Endothelial cell of umbilical vein (primary cell): Measurements from ENCODE around the gene CFAP97D1. TPM values are rescaled to one million over a fixed set of nuclear protein-coding genes. Genes with fewer than 3 reads are reported as not detected.

Experiments
- BruUV-seq: library from RNA; stranded (reverse); fragments of 400-500 nt; replicated peaks from 2 replicates; lab custom pipeline; 2021; lab: Mats Ljungman, UMichigan
- CTCF ChIA-PET: fragments of 300-600, 350-600 bp; sonication (Branson Sonifier 250); formaldehyde crosslinking; loops from one replicate; lab custom pipeline; 2021; ENCODE audit warnings: antibody characterized with exemption, inconsistent platforms; lab: Charles Lee
- POLR2A ChIA-PET: fragments of 300-600, 350-600 bp; sonication (Branson Sonifier 250); formaldehyde crosslinking; loops from one replicate; lab custom pipeline; 2021; ENCODE audit warnings: antibody characterized with exemption, inconsistent platforms; lab: Charles Lee
- DNase-seq: peaks from one replicate; pipeline ENCODE4 v3.0.0-alpha.2; 2011; ENCODE audit warnings: low read depth, low spot score
- FAIRE-seq: peaks from 2 replicates; lab custom pipeline; 2011; peaks lifted over from hg19 to GRCh38; lab: Jason Lieb, UNC
- H2AFZ ChIP-seq: 2 replicates; pipeline ENCODE4 v1.6.0; 2012; ENCODE audit warnings: low read depth, low read length, control low read depth, inconsistent platforms
- H3K27ac ChIP-seq: 2 replicates; pipeline ENCODE4 v1.5.1; 2011; ENCODE audit warnings: low read depth, mild to moderate bottlenecking, control low read depth, low read length, moderate library complexity; ENCODE audit not compliant: insufficient read depth
- H3K27me3 ChIP-seq, 2 experiments: 2 replicates each; pipeline versions ENCODE4 v1.6.0 to v1.6.1; 2011; ENCODE audit warnings: low read length in 2 of 2, mixed read lengths in 1 of 2; ENCODE audit not compliant: control insufficient read depth in 2 of 2, insufficient read depth in 2 of 2
- H3K36me3 ChIP-seq, 2 experiments: 2 replicates in 1 of 2; 3 replicates in 1 of 2; pipeline ENCODE4 v1.5.1; 2011; ENCODE audit warnings: low read length in 2 of 2, mild to moderate bottlenecking in 1 of 2, moderate library complexity in 1 of 2; ENCODE audit not compliant: control insufficient read depth in 2 of 2, insufficient read depth in 2 of 2; ENCODE audit errors: extremely low read depth in 1 of 2
- H3K4me1 ChIP-seq: 3 replicates; pipeline ENCODE4 v1.5.1; 2011; ENCODE audit warnings: mild to moderate bottlenecking, low read length; ENCODE audit not compliant: control insufficient read depth, insufficient read depth; ENCODE audit errors: extremely low read depth
- H3K4me2 ChIP-seq: 2 replicates; pipeline ENCODE4 v1.6.1; 2011; ENCODE audit warnings: low read length, control low read depth, mixed read lengths; ENCODE audit not compliant: insufficient read depth
- H3K4me3 ChIP-seq, 3 experiments: fragments of 200-600 bp in 1 of 3; sonication (generic), shearing (Covaris generic) in 1 of 3; replicated peaks in 1 of 3; 2 replicates each; pipeline ENCODE4 v1.5.1; 2011 to 2016; ENCODE audit warnings: control low read depth in 3 of 3, low read length in 3 of 3, mild to moderate bottlenecking in 2 of 3, inconsistent platforms in 1 of 3, low read depth in 1 of 3, moderate library complexity in 1 of 3; ENCODE audit not compliant: insufficient read depth in 1 of 3
- H3K79me2 ChIP-seq: 2 replicates; pipeline ENCODE4 v1.6.0; 2012; ENCODE audit warnings: low read length, inconsistent platforms; ENCODE audit not compliant: control insufficient read depth, insufficient read depth
- H3K9ac ChIP-seq: replicated peaks from 2 replicates; pipeline ENCODE3; 2011; ENCODE audit warnings: low read length, control low read depth; ENCODE audit not compliant: insufficient read depth; ENCODE audit errors: extremely low read depth
- H3K9me1 ChIP-seq: replicated peaks from 3 replicates; pipeline ENCODE4 v1.6.0; 2011; ENCODE audit warnings: mild to moderate bottlenecking, low read length; ENCODE audit not compliant: control insufficient read depth, insufficient read depth; ENCODE audit errors: extremely low read depth
- H3K9me3 ChIP-seq: replicated peaks from 2 replicates; pipeline ENCODE4 v1.5.1; 2012; ENCODE audit warnings: low read length, inconsistent platforms; ENCODE audit not compliant: control insufficient read depth, insufficient read depth
- H4K20me1 ChIP-seq: replicated peaks from 2 replicates; pipeline ENCODE3; 2011; ENCODE audit warnings: mild to moderate bottlenecking, low read length; ENCODE audit not compliant: control insufficient read depth, insufficient read depth; ENCODE audit errors: extremely low read depth
- CTCF ChIP-seq, 2 donors: IDR thresholded peaks; 1 replicate in 1 of 2; 2 replicates in 1 of 2; pipeline ENCODE4 v1.5.1; 2011; ENCODE audit warnings: low read length in 2 of 2, mild to moderate bottlenecking in 2 of 2, moderate library complexity in 2 of 2, control low read depth in 1 of 2, inconsistent platforms in 1 of 2, low read depth in 1 of 2; ENCODE audit not compliant: insufficient read depth in 1 of 2; ENCODE audit errors: extremely low read depth in 1 of 2
- EZH2 ChIP-seq: IDR thresholded peaks from 2 replicates; pipeline ENCODE4 v1.6.1; 2012; ENCODE audit warnings: borderline replicate concordance, low read depth, mild to moderate bottlenecking, moderate library complexity, low read length, inconsistent platforms; ENCODE audit not compliant: severe bottlenecking
- MAX ChIP-seq: IDR thresholded peaks from 2 replicates; pipeline ENCODE4 v1.6.1; 2011; ENCODE audit not compliant: insufficient read depth, insufficient read length
- POLR2A ChIP-seq: IDR thresholded peaks from 2 replicates; pipeline ENCODE4 v1.6.1; 2012; ENCODE audit warnings: low read depth, mild to moderate bottlenecking, control low read depth, low read length
- POLR2AphosphoS5 ChIP-seq: IDR thresholded peaks from 2 replicates; pipeline ENCODE4 v1.6.1; 2012; ENCODE audit warnings: low read depth, mild to moderate bottlenecking, control low read depth, low read length, moderate library complexity; ENCODE audit not compliant: insufficient read depth
- dilution Hi-C: fragments of 300-500 bp; cut with MboI; formaldehyde crosslinking; loops from one replicate; pipeline ENCODE4 v1.15.0; 2019; ENCODE audit warnings: low sequenced_read_pairs; ENCODE audit not compliant: extremely low pct_ligation_motif_present
- intact Hi-C: fragments of 100-400 bp; cut with micrococcal nuclease; formaldehyde crosslinking; loops from one replicate; pipeline ENCODE4 v1.10.0; 2022
- polyA plus RNA-seq, 4 experiments: library from polyadenylated mRNA; depleted of rRNA in 3 of 4; stranded (reverse) in 3 of 4; unstranded in 1 of 4; fragments of >200 nt; gene quantifications; 2 replicates each; pipeline versions ENCODE4 v1.2.1 to v1.2.3, GENCODE V29; 2011 to 2012; ENCODE audit warnings: missing spikeins in 1 of 4
- total RNA-seq: library from RNA; stranded (reverse); gene quantifications from 2 replicates; pipeline ENCODE4 v1.2.3, GENCODE V29; 2021

CFAP97D1 gene
- total and polyA plus RNA-seq, 2 donors (not counting 3 experiments of a cell fraction or from before 2014, with no cell fraction given) = not detected

- H3K9me1 ChIP-seq = no peaks in the 10 kb centered on the region
- H3K36me3 ChIP-seq = peaks cover 2 to 5% of the 10 kb centered on the region in 2 experiments
- no peak overlapping the region for H3K27ac ChIP-seq
- H3K4me3 ChIP-seq = no peak overlapping the region
- CTCF ChIA-PET = interaction anchor here (0.6 to 4.0 kb wide), 2 partner anchors 10 to 28 kb away, joined by 3 to 21 read pairs; partner anchors contain the start of gene CD300LG
- DNase-seq (no peak), FAIRE-seq (no peak)
- TF ChIP-seq EZH2 (no peak), CTCF (IDR thresholded peaks at IDR 0.05; ENCODE audit: extremely low read depth in 1 of 2, insufficient read depth in 1 of 2, low read depth in 1 of 2, low read length in 2 of 2) (no peak), POLR2A (no peak), MAX (no peak), POLR2AphosphoS5 (no peak)
- H3K79me2 ChIP-seq = no peaks in the 10 kb centered on the region
- BruUV-seq = no TSS peak
- H3K4me1 ChIP-seq = peaks cover 14% of the 10 kb centered on the region
- H3K9me3 ChIP-seq = no peaks in the 10 kb centered on the region
- no peaks in the 10 kb centered on the region for H4K20me1 ChIP-seq
- POLR2A ChIA-PET = interaction anchor here (0.7 kb wide), 1 partner anchor 28 kb away, joined by 4 read pairs; no protein-coding TSS in a partner anchor
- no peaks in the 10 kb centered on the region for H3K27me3 ChIP-seq
- intact Hi-C loops (no loop called here), dilution Hi-C loops (no loop called here)
- H3K4me2 ChIP-seq = no peak overlapping the region
- no peak overlapping the region for H3K9ac ChIP-seq
- H2AFZ ChIP-seq = no peak overlapping the region
These were observed 37.6 kb downstream of the CFAP97D1 start for GRCh38 chr17:43817826-43818225.
